ENCODE data around the gene MET.
"Not testable (repeated sequence)": the region's sequence is repeated elsewhere in the genome, so short reads cannot be mapped to it uniquely, and the experiment has no call there.

The MET gene

DNA sequence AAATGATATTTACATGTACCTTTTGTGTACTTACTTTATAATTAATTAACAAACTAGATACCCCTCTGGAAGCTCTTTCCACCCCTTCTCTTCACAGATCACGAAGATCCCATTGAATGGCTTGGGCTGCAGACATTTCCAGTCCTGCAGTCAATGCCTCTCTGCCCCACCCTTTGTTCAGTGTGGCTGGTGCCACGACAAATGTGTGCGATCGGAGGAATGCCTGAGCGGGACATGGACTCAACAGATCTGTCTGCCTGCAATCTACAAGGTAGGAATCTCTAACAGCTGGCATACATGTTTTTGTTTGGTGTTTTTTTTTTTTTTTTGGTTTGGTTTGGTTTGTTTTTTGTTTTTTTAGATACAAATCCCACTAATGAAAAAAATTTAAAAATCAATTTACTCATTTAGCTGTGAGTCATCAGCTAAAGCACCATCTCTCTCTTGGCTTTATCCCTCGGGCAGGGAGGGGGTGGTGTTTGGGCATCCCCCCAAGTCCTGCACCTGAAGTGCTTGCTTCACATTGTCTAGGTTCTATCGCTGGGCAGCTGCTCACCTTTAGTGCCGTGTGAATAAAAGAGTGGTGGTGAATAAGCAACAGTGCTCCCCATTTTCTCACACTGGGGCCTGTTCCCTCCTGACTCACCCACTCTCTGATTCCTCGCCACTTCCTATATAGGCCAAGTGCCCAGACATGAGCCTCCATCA, 68.9 kb downstream of the MET start:
- no peak for DNase-seq
- Mint-ChIP-seq H3K27ac (no peak overlapping the region), H3K4me3 (no peak overlapping the region), H3K27me3 (peaks cover 28 to 43% of the 10 kb centered on the region in 2 donors), H3K36me3 (ENCODE audit: insufficient read depth) (no peaks in the 10 kb centered on the region), H3K4me1 (ENCODE audit: low read depth in 2 of 2) (no peaks in the 10 kb centered on the region), H3K9me3 (no peaks in the 10 kb centered on the region)
- ATAC-seq (replicated peaks): no peak

DNA sequence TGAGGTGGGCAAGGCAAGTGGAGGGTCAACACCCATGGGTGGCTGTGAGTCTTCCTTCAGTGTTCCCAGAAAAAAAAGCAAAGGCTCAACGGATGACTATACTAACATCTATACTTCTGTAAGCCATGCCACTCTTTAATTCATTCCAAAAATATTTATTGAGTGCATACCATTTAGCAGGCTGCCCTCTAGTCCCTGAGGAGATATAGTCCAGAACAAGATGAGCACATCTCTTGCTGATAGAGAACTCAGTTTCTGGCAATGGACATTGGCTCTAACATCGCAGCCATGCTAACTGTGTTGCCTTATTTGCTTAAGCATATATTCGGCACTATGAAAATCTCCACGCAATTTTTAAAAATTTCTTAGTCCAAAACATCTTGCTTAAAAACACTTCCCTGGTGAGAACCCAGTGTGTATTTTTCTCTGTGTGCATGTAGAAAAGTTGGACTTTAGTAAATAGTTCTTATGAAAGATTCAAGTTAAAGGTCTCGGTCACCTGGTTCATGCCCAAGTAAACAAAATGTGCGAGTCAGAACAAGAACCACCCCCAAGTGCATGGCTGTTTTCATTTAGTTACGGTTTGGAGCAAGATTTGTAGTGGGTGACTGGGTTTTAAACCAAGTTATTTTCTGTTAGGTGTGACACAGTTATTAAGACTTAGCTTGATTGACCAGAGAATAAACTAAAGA, 69.8 kb downstream of the MET start:
- DNase-seq (no peak), ATAC-seq (replicated peaks) (no peak)
- Mint-ChIP-seq H3K4me1 (ENCODE audit: low read depth in 2 of 2) (no peaks in the 10 kb centered on the region), H3K36me3 (ENCODE audit: insufficient read depth) (no peaks in the 10 kb centered on the region), H3K4me3 (no peak overlapping the region), H3K27ac (no peak overlapping the region), H3K9me3 (no peaks in the 10 kb centered on the region), H3K27me3 (peaks cover 28 to 43% of the 10 kb centered on the region in 2 donors)

DNA sequence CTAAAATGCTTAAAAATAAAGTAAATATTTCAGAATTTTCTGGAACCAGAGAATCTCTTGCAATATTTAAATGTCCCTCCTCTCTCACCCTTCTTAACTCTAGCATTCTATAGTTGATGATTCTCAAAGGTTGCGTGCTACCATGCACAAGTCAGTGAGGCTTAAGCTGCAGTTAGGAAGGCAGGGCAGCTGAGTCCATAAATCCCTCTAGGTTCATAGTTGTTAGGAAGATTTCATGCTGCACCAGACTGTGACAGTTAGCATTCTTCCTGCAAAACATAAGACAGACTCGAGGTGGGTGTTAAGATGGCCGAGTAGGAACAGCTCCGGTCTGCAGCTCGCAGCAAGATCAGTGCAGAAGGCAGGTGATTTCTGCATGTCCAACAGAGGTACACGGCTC, 70.6 kb downstream of the MET start:
- no peak overlapping the region for H3K4me3 Mint-ChIP-seq
- H3K27me3 Mint-ChIP-seq: peaks cover 35 to 43% of the 10 kb centered on the region in 2 donors
- no peaks in the 10 kb centered on the region for H3K4me1 Mint-ChIP-seq (ENCODE audit: low read depth in 2 of 2)
- H3K36me3 Mint-ChIP-seq (ENCODE audit: insufficient read depth): no peaks in the 10 kb centered on the region
- H3K27ac Mint-ChIP-seq: no peak overlapping the region
- H3K9me3 Mint-ChIP-seq: peaks cover 0 to 2% of the 10 kb centered on the region in 2 donors
- DNase-seq: no peak
- ATAC-seq (replicated peaks): no peak

DNA sequence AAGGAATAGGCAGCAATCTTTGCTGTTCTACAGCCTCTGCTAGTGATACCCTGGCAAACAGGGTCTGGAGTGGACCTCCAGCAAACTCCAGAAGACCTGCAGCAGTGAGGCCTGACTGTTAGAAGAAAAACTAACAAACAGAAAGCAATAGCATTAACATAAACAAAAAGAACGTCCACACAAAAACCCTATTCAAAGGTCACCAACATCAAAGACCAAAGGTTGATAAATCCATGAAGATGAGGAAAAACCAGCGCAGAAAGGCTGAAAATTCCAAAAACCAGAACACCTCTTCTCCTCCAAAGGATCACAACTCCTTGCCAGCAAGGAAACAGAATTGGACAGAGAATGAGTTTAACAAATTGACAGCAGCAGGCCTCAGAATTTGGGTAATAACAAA, 71.8 kb downstream of the MET start:
- ATAC-seq (replicated peaks); H3K9me3 Mint-ChIP-seq; H3K4me3 Mint-ChIP-seq; H3K36me3 Mint-ChIP-seq (ENCODE audit: insufficient read depth); H3K27ac Mint-ChIP-seq; DNase-seq; H3K4me1 Mint-ChIP-seq (ENCODE audit: low read depth in 2 of 2): not testable (repeated sequence)
- H3K27me3 Mint-ChIP-seq: peaks cover 37 to 44% of the 10 kb centered on the region in 2 donors

DNA sequence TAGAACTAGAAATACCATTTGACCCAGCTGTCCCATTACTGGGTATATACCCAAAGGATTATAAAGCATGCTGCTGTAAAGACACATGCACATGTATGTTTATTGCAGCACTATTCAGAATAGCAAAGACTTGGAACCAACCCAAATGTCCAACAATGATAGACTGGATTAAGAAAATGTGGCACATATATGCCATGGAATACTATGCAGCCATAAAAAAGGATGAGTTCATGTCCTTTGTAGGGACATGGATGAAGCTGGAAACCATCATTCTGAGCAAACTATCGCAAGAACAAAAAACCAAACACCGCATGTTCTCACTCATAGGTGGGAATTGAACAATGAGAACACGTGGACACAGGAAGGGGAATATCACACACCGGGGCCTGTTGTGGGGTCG, 74.4 kb downstream of the MET start:
- DNase-seq; H3K4me1 Mint-ChIP-seq (ENCODE audit: low read depth in 2 of 2); ATAC-seq (replicated peaks); H3K4me3 Mint-ChIP-seq; H3K9me3 Mint-ChIP-seq; H3K36me3 Mint-ChIP-seq (ENCODE audit: insufficient read depth); H3K27ac Mint-ChIP-seq: not testable (repeated sequence)
- H3K27me3 Mint-ChIP-seq: peaks cover 35 to 48% of the 10 kb centered on the region in 2 donors

DNA sequence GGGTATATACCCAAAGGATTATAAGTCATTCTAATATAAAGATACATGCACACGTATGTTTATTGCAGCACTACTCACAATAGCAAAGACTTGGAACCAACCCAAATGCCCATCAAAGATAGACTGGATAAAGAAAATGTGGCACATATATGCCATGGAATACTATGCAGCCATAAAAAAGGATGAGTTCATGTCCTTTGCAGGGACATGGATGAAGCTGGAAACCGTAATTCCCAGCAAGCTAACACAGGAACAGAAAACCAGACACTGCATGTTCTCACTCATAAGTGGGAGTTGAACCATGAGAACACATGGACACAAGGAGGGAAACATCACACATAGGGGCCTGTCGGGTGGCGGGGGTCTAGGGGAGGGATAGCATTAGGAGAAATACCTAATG, 79.1 kb downstream of the MET start:
- H3K36me3 Mint-ChIP-seq (ENCODE audit: insufficient read depth); DNase-seq; H3K4me3 Mint-ChIP-seq; H3K27ac Mint-ChIP-seq; H3K4me1 Mint-ChIP-seq (ENCODE audit: low read depth in 2 of 2); ATAC-seq (replicated peaks); H3K9me3 Mint-ChIP-seq: not testable (repeated sequence)
- H3K27me3 Mint-ChIP-seq: peaks cover 15 to 24% of the 10 kb centered on the region in 2 donors

DNA sequence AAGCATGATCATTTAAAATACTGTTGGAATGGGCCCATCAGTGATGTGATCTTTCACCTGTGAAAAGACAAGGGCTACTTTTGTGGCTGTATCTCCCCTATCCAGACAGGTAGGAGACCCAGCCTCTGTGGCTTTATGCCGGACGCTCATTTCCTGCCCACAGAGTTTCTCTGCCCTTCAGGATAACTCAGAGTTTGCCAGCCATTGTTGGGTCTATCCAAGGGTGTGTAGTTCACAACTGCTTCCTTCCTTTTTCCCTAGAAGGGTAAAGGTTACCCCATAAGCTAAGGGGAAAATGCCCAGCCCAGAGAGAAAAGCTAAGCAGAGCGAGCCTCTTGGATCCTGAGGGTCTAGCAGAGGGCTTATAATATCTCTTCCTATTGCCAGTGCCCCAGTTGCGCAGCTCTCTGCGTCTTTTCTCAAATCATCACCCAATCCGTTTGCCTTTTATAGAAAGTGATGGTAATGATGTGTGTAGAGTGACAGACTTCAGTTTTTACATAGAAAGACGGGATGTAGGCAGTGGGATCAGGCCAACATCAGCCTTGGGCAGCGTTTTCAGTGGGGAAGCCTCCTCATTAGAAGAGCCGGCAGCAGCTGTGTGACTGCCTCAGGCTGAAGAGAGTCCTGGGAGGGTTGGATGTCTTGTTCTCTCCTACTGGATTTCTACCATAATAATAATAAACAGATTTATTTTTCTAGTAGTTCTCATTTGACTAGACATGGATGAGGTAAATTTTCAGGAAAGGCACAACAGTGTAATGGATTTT, 80.5 kb downstream of the MET start:
- peaks cover 9 to 24% of the 10 kb centered on the region in 2 donors for H3K27me3 Mint-ChIP-seq
- peaks cover 0 to 6% of the 10 kb centered on the region in 2 donors for H3K9me3 Mint-ChIP-seq
- DNase-seq (no peak), ATAC-seq (replicated peaks) (no peak)
- no peak overlapping the region for H3K27ac Mint-ChIP-seq
- H3K36me3 Mint-ChIP-seq (ENCODE audit: insufficient read depth): no peaks in the 10 kb centered on the region
- no peak overlapping the region for H3K4me3 Mint-ChIP-seq
- no peaks in the 10 kb centered on the region for H3K4me1 Mint-ChIP-seq (ENCODE audit: low read depth in 2 of 2)

DNA sequence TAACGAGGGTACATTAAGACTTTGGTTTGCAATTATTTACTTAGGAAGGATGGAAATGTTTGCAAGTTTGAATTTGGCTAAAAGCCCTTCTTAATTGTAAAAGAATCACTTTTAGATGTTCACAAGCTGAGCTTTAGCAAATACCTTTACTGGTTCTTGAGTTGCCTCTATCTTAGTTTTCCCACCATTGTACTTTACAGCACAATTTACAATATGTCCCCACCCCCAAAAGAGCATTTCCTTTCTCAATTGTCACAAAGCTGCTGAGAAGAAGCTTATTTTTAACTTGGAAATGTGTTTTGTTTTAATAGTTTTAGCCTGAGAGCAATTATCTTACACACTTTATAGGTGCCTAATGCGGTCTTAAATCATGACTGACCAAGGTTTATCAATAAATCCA, 81.1 kb downstream of the MET start:
- no peaks in the 10 kb centered on the region for H3K36me3 Mint-ChIP-seq (ENCODE audit: insufficient read depth)
- H3K9me3 Mint-ChIP-seq: peaks cover 0 to 6% of the 10 kb centered on the region in 2 donors
- H3K4me1 Mint-ChIP-seq (ENCODE audit: low read depth in 2 of 2): no peaks in the 10 kb centered on the region
- H3K27ac Mint-ChIP-seq: no peak overlapping the region
- DNase-seq: no peak
- no peak overlapping the region for H3K4me3 Mint-ChIP-seq
- H3K27me3 Mint-ChIP-seq: peaks cover 9 to 24% of the 10 kb centered on the region in 2 donors
- ATAC-seq (replicated peaks): no peak

DNA sequence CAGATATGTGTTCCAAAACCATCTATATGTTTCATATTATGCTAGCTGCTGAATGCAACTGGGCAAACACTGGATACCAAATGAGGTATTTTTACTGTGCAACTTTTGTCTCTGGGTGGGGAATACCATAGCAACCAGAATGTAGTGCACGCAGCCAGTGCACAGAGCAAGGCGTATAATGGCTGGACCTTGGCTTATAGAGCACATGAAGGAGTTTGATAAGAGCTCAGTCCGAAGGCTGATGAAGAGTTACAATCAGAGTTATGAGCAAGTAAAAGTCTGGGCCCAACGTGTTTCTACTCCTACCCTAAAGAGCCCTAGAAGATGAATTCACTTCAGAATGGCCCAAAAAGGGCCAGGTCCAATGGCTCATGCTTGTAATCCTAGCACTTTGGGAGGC, 82.2 kb downstream of the MET start:
- Mint-ChIP-seq H3K36me3 (ENCODE audit: insufficient read depth) (no peaks in the 10 kb centered on the region), H3K4me1 (ENCODE audit: low read depth in 2 of 2) (no peaks in the 10 kb centered on the region), H3K27me3 (peaks cover 3 to 19% of the 10 kb centered on the region in 2 donors), H3K9me3 (no peaks in the 10 kb centered on the region), H3K27ac (no peak overlapping the region), H3K4me3 (no peak overlapping the region)
- ATAC-seq (replicated peaks) (no peak), DNase-seq (no peak)

DNA sequence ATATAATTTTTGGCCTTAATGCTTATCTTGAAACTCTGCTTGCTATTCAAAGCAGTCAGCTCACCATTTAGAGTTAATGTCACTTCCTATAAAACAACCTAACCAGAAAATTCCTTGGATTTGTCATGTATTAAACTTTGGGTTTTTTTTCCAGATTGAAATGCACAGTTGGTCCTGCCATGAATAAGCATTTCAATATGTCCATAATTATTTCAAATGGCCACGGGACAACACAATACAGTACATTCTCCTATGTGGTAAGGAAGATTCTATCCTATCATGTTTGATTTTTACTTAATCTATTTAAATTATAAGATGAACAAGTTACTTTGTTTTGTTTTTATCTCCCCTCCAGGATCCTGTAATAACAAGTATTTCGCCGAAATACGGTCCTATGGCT, 85.3 kb downstream of the MET start:
- H3K27ac Mint-ChIP-seq: no peak overlapping the region
- ATAC-seq (replicated peaks): no peak
- no peak for DNase-seq
- no peaks in the 10 kb centered on the region for H3K27me3 Mint-ChIP-seq
- no peaks in the 10 kb centered on the region for H3K36me3 Mint-ChIP-seq (ENCODE audit: insufficient read depth)
- H3K4me3 Mint-ChIP-seq: no peak overlapping the region
- H3K9me3 Mint-ChIP-seq: no peaks in the 10 kb centered on the region
- H3K4me1 Mint-ChIP-seq (ENCODE audit: low read depth in 2 of 2): no peaks in the 10 kb centered on the region

DNA sequence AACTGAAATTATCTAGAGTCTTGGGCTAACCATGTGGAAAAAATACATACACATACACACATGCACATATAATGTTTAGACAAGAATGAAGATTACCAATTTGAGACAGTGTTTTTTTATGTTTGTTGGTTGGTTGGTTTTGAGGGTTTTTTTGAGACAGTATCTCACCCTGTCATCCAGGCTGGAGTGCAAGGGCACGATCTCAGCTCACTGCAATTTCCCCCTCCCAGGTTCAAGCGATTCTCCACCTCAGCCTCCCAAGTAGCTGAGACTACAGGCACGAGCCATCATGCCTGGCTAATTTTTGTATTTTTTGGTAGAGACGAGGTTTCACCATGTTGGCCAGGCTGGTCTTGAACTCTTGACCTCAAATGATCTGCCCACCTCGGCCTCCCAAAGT, 87.6 kb downstream of the MET start:
- not testable (repeated sequence) for H3K27ac Mint-ChIP-seq; H3K4me1 Mint-ChIP-seq (ENCODE audit: low read depth in 2 of 2); DNase-seq; H3K36me3 Mint-ChIP-seq (ENCODE audit: insufficient read depth); H3K9me3 Mint-ChIP-seq; H3K27me3 Mint-ChIP-seq; ATAC-seq (replicated peaks); H3K4me3 Mint-ChIP-seq

DNA sequence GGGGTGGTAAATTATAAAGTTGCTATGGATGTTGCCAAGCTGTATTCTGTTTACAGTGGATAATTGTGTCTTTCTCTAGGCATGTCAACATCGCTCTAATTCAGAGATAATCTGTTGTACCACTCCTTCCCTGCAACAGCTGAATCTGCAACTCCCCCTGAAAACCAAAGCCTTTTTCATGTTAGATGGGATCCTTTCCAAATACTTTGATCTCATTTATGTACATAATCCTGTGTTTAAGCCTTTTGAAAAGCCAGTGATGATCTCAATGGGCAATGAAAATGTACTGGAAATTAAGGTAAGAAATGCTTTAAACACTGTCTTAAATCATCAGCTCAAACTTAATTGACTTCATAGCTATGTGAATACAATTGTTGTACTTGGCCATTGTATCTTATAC, 91.0 kb downstream of the MET start:
- Mint-ChIP-seq H3K9me3 (no peaks in the 10 kb centered on the region), H3K4me1 (ENCODE audit: low read depth in 2 of 2) (no peaks in the 10 kb centered on the region), H3K27ac (no peak overlapping the region), H3K27me3 (peaks cover 0 to 12% of the 10 kb centered on the region in 2 donors), H3K36me3 (ENCODE audit: insufficient read depth) (peaks cover 3% of the 10 kb centered on the region), H3K4me3 (no peak overlapping the region)
- ATAC-seq (replicated peaks) (no peak), DNase-seq (no peak)

DNA sequence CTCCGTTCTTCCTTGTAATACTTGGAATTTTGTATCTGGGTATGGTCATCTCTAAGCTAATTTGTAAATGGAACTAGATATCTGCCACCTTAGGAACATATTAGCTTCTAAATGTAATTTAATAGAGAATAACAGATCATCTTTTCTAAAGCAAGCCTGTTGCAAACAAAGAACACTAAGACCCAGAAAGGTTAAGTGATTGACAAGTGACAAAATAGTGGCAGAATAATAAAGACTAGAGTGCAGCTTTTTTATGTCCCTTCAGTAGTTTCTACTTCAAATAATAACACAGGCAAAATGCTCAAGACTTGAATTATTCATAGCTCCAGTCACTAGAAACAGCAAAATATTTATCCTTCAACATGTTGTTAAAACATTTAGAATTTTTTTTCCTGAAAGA, 91.7 kb downstream of the MET start:
- Mint-ChIP-seq H3K4me1 (ENCODE audit: low read depth in 2 of 2) (no peaks in the 10 kb centered on the region), H3K36me3 (ENCODE audit: insufficient read depth) (peaks cover 3% of the 10 kb centered on the region), H3K4me3 (no peak overlapping the region), H3K9me3 (no peaks in the 10 kb centered on the region), H3K27me3 (peaks cover 0 to 12% of the 10 kb centered on the region in 2 donors), H3K27ac (no peak overlapping the region)
- no peak for DNase-seq
- ATAC-seq (replicated peaks): no peak

DNA sequence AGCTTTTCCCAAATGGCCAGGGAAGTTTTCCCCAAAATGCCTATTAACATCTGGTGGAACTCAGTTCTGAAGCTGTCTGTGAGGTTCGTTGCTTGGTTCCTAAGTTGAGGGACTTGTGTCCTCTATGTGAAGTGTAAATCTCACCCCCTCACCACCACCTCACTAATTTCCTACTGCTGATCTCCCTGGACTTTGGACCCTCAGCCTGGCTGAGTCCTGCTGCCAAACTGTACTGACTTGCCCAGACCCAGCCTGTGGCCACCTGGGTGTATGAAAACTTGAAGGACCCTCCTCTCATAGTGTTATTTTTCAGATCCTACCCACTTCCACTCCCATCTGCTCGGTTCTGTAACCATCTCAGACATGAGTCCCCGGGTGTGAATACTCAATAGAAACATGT, 94.9 kb downstream of the MET start:
- DNase-seq: no peak
- H3K4me1 Mint-ChIP-seq (ENCODE audit: low read depth in 2 of 2): no peaks in the 10 kb centered on the region
- no peak overlapping the region for H3K4me3 Mint-ChIP-seq
- H3K36me3 Mint-ChIP-seq (ENCODE audit: insufficient read depth): peaks cover 3% of the 10 kb centered on the region
- H3K27me3 Mint-ChIP-seq: peaks cover 11 to 31% of the 10 kb centered on the region in 2 donors
- H3K27ac Mint-ChIP-seq: no peak overlapping the region
- no peaks in the 10 kb centered on the region for H3K9me3 Mint-ChIP-seq
- no peak for ATAC-seq (replicated peaks)

All from effector memory CD8-positive, alpha-beta T cell (primary cell).